Lung (tissue), 12 donors: ENCODE data around the gene TMEM38B. TPM values are rescaled to one million over a fixed set of nuclear protein-coding genes. Genes with fewer than 3 reads are reported as not detected.

Source experiments
- ATAC-seq: fragments of 200-7000 bp; cut with Tn5 transposase; one replicate; pipeline ENCODE4 v1.9.1; 2020; ENCODE audit warnings: moderate number of reproducible peaks; ENCODE audit not compliant: insufficient read depth, low FRiP score
- DNase-seq, 3 donors: peaks; one replicate each; pipeline ENCODE4 v3.0.0-alpha.2; 2013 to 2017
- H3K27ac ChIP-seq, 2 donors: one replicate each; pipeline ENCODE4 v1.5.1; 2013; ENCODE audit warnings: mild to moderate bottlenecking in 2 of 2, moderate library complexity in 2 of 2, control low read depth in 1 of 2, inconsistent platforms in 1 of 2, low read depth in 1 of 2, low read length in 1 of 2
- H3K27me3 ChIP-seq, 3 donors: one replicate each; pipeline ENCODE4 v1.5.1; 2013; ENCODE audit warnings: low read length in 2 of 3; ENCODE audit not compliant: control insufficient read depth in 3 of 3, insufficient read depth in 3 of 3
- H3K36me3 ChIP-seq, 4 donors: one replicate each; pipeline ENCODE4 v1.5.1; 2013; ENCODE audit warnings: low read length in 4 of 4, mild to moderate bottlenecking in 1 of 4, moderate library complexity in 1 of 4; ENCODE audit not compliant: control insufficient read depth in 4 of 4, insufficient read depth in 4 of 4
- H3K4me1 ChIP-seq, 5 donors: one replicate each; pipeline ENCODE4 v1.5.1; 2013; ENCODE audit warnings: low read length in 5 of 5, mild to moderate bottlenecking in 2 of 5, moderate library complexity in 1 of 5; ENCODE audit not compliant: control insufficient read depth in 5 of 5, insufficient read depth in 5 of 5
- H3K4me3 ChIP-seq: one replicate; pipeline ENCODE4 v1.5.1; 2013; ENCODE audit warnings: mild to moderate bottlenecking, control low read depth, moderate library complexity
- H3K9ac ChIP-seq, 2 donors: one replicate each; pipeline ENCODE4 v1.5.1; 2013; ENCODE audit warnings: low read length in 2 of 2, control low read depth in 1 of 2; ENCODE audit not compliant: insufficient read depth in 1 of 2
- H3K9me3 ChIP-seq, 4 donors: one replicate each; pipeline ENCODE4 v1.5.1; 2013; ENCODE audit warnings: low read length in 3 of 4, mild to moderate bottlenecking in 1 of 4, moderate library complexity in 1 of 4; ENCODE audit not compliant: control insufficient read depth in 4 of 4, insufficient read depth in 3 of 4
- WGBS, 2 donors: extraction: QIAGEN DNeasy Blood & Tissue Kit; methylation state at CpG; one replicate each; pipeline ENCODE4 v1.1.7; 2013; 5-methylcytosine and 5-hydroxymethylcytosine counted together
- polyA plus RNA-seq, 2 donors: library from polyadenylated mRNA; stranded (reverse); fragments of 200-250 nt; gene quantifications; one replicate each; pipeline ENCODE4 v1.2.1, GENCODE V29; 2013
- total RNA-seq, 2 donors: library from RNA; depleted of rRNA in 1 of 2; stranded (reverse); fragments of >200 nt in 1 of 2; gene quantifications; one replicate each; pipeline ENCODE4 v1.2.1, GENCODE V29; 2014 to 2021
- TF ChIP-seq, protein P1 (sequence below): IDR thresholded peaks from 2 replicates; pipeline ENCODE4 v1.5.1; 2012; ENCODE audit warnings: mild to moderate bottlenecking; ENCODE audit errors: control extremely low read depth, extremely low read depth
- donor health status: control.
- donor health status: control.
- donor health status: Bipolar disorder and iron deficiency.
- donor health status: healthy.
- donor health status: DM: yes; HTN: yes; CAD: no.

Gene TMEM38B
- total and polyA plus RNA-seq, 4 donors, result 4.9 to 17.2 (median 11.1) TPM

DNA sequence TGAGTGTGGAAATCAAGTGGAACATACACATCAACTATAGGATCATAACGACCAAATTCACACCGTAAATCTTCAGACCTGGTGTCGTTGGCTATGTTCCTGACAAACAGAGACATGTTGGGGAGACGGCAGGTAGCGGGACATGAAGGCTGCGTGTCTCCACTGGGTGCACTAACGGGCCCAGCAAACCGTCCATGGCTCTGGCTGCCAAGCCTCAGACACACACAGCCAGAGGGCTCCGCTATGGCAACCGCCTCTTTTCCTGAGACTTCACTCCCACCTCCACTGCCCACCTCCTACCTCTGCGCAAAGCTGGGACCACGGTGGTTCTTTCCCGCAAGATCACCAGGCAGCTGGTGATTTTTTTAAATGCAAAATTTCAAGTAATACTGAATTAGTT lies 16.3 kb downstream of the TMEM38B start:
- Histone ChIP-seq H3K27me3 (no peaks in the 10 kb centered on the region), H3K4me3 (no peak overlapping the region), H3K9me3 (peaks cover 0 to 3% (median 0%) of the 10 kb centered on the region in 4 donors), H3K27ac (no peak overlapping the region), H3K9ac (no peak overlapping the region), H3K4me1 (peaks cover 0 to 1% (median 0%) of the 10 kb centered on the region in 5 donors), H3K36me3 (peaks cover 0 to 7% (median 3%) of the 10 kb centered on the region in 4 donors)
- 97 to 98% methylated on average over 13 of the region's 13 CpGs for WGBS, 2 donors
- DNase-seq (no peak), ATAC-seq (no peak)
- TF ChIP-seq, protein P1, sequence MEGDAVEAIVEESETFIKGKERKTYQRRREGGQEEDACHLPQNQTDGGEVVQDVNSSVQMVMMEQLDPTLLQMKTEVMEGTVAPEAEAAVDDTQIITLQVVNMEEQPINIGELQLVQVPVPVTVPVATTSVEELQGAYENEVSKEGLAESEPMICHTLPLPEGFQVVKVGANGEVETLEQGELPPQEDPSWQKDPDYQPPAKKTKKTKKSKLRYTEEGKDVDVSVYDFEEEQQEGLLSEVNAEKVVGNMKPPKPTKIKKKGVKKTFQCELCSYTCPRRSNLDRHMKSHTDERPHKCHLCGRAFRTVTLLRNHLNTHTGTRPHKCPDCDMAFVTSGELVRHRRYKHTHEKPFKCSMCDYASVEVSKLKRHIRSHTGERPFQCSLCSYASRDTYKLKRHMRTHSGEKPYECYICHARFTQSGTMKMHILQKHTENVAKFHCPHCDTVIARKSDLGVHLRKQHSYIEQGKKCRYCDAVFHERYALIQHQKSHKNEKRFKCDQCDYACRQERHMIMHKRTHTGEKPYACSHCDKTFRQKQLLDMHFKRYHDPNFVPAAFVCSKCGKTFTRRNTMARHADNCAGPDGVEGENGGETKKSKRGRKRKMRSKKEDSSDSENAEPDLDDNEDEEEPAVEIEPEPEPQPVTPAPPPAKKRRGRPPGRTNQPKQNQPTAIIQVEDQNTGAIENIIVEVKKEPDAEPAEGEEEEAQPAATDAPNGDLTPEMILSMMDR, result no peak

DNA sequence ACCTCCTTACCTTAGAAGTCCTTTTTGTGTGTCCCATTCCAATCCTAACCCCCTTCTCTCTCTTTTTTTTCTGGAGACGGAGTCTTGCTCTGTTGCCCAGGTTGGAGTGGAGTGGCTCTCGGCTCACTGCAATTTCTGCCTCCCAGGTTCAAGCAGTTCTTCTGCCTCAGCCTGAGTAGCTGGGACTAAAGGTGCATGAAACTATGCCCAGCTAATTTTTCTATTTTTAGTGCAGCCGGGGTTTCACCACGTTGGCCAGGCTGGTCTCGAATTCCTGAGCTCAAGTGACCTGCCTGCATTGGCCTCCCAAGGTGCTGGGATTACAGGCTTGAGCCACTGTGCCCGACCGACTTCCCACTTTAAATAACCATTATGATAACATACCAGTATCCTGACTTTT lies 17.5 kb downstream of the TMEM38B start:
- Histone ChIP-seq H3K36me3 (peaks cover 0 to 7% (median 3%) of the 10 kb centered on the region in 4 donors), H3K4me3 (no peak overlapping the region), H3K4me1 (peaks cover 0 to 5% (median 0%) of the 10 kb centered on the region in 5 donors), H3K27me3 (no peaks in the 10 kb centered on the region), H3K9ac (no peak overlapping the region), H3K9me3 (peaks cover 0 to 3% (median 0%) of the 10 kb centered on the region in 4 donors), H3K27ac (peak overlapping the region in 1 of 2 donors; percentile 61)
- DNase-seq (no peak), ATAC-seq (no peak)
- WGBS, 2 donors, result 85 to 94% methylated on average over 7 of the region's 7 CpGs
- TF ChIP-seq, protein P1, result no peak

DNA sequence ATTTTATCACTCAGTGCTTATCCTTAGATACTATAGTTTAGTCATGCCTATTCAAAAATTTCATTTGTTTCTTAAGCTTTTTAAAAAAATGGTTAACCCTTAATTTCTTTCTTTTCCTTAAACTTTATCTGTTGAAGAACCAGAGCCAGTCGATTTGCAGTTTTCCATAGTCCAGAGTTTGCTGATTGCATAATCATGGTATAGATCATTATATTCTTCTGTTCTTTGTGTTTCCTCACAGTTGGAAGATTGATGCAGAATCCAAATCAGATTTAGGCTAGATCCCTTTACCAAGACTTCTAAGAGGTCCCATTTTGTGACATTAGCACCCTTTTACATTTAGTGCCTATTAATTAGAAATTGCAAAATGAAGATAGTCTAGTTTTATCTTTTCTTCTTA lies 18.0 kb downstream of the TMEM38B start:
- Histone ChIP-seq H3K4me1 (peaks cover 0 to 6% (median 0%) of the 10 kb centered on the region in 5 donors), H3K4me3 (no peak overlapping the region), H3K9ac (no peak overlapping the region), H3K9me3 (peaks cover 0 to 3% (median 0%) of the 10 kb centered on the region in 4 donors), H3K27me3 (no peaks in the 10 kb centered on the region), H3K27ac (no peak overlapping the region), H3K36me3 (peaks cover 0 to 7% (median 3%) of the 10 kb centered on the region in 4 donors)
- TF ChIP-seq, protein P1, result no peak
- WGBS, 2 donors, result 78 to 98% methylated on average over 1 of the region's 1 CpG
- no peak for ATAC-seq
- DNase-seq, result no peak

DNA sequence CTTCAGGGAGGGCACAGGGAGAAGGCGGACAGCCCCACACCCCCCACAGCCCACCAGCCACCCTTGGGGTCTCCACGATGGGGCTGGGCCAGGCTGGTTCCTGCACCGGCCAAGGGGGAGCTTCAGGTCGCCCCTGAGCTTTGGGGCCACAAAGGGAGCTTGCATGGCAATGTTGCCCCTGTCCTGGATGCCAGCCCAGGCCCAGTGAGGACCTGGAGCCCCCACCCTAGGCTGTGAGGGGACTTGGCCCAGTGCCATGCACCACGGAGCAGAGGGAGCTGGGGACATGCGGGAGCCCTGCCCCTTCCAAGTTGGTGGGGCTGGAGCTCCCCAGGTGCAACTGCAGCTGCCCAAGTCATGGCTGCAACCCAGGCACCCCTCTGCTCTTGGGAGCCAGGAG lies 18.4 kb downstream of the TMEM38B start:
- Histone ChIP-seq H3K27me3 (no peaks in the 10 kb centered on the region), H3K4me1 (peaks cover 0 to 6% (median 0%) of the 10 kb centered on the region in 5 donors), H3K36me3 (peaks cover 0 to 7% (median 3%) of the 10 kb centered on the region in 4 donors), H3K9me3 (peaks cover 0 to 3% (median 0%) of the 10 kb centered on the region in 4 donors), H3K27ac (no peak overlapping the region), H3K9ac (no peak overlapping the region), H3K4me3 (no peak overlapping the region)
- WGBS, 2 donors, result 91 to 95% methylated on average over 6 of the region's 6 CpGs
- no peak for DNase-seq
- TF ChIP-seq, protein P1, result no peak
- ATAC-seq, result no peak
